ENCODE measurements around the gene ATG16L1. TPM values are rescaled to one million over a fixed set of nuclear protein-coding genes. Genes with fewer than 3 reads are reported as not detected.

Gene ATG16L1
- total and polyA plus RNA-seq, 2 donors (not counting 3 experiments of a cell fraction or from before 2014, with no cell fraction given), result 18.1 to 29.8 TPM

DNA sequence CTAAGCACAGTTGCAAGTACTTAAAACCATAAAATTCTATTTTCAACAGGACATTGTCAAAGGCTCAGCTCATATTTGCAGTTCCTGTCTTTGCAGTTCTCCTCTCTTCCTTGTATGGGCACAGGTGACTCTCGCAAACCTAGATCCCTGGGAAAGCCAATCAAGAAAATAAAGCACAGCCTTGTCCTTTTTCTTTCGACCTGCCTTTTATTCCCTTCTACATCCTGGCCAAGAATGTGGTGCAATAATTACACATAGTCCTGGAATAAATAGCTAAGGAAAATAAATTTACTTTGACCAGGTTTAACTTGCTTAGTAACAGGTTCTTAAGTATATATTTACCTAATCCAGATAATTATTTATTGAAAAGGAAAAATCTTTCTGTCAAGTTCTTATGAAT, 20.2 kb downstream of the ATG16L1 start:
- Histone ChIP-seq H3K9me1 (replicated peaks; ENCODE audit: control insufficient read depth, extremely low read depth, insufficient read depth, low read length) (no peaks in the 10 kb centered on the region), H3K4me3 (replicated peaks in 1 of 3; ENCODE audit: insufficient read depth in 1 of 3, low read depth in 1 of 3, low read length in 3 of 3) (no peak overlapping the region), H3K27ac (ENCODE audit: insufficient read depth, low read depth, low read length) (no peak overlapping the region), H3K27me3 (ENCODE audit: control insufficient read depth in 2 of 2, insufficient read depth in 2 of 2, low read length in 2 of 2) (no peaks in the 10 kb centered on the region), H3K36me3 (ENCODE audit: control insufficient read depth in 2 of 2, extremely low read depth in 1 of 2, insufficient read depth in 2 of 2, low read length in 2 of 2) (peaks cover 35 to 36% of the 10 kb centered on the region in 2 experiments), H3K9ac (replicated peaks; ENCODE audit: extremely low read depth, insufficient read depth, low read length) (no peak overlapping the region), H3K4me2 (ENCODE audit: insufficient read depth, low read length) (no peak overlapping the region), H4K20me1 (replicated peaks; ENCODE audit: control insufficient read depth, extremely low read depth, insufficient read depth, low read length) (no peaks in the 10 kb centered on the region), H2AFZ (ENCODE audit: low read depth, low read length) (no peak overlapping the region), H3K79me2 (ENCODE audit: control insufficient read depth, insufficient read depth, low read length) (peaks cover 3% of the 10 kb centered on the region), H3K4me1 (ENCODE audit: control insufficient read depth, extremely low read depth, insufficient read depth, low read length) (peaks cover 8% of the 10 kb centered on the region), H3K9me3 (replicated peaks; ENCODE audit: control insufficient read depth, insufficient read depth, low read length) (no peaks in the 10 kb centered on the region)
- ChIA-PET CTCF (interaction anchor here (1.5 kb wide), 1 partner anchor 171 kb away, joined by 4 read pairs; no protein-coding TSS in a partner anchor), POLR2A (no interaction called here)
- DNase-seq (ENCODE audit: low read depth, low spot score), result no peak
- TF ChIP-seq MAX (IDR thresholded peaks at IDR 0.05; ENCODE audit: insufficient read depth, insufficient read length) (no peak), EZH2 (IDR thresholded peaks at IDR 0.05; ENCODE audit: borderline replicate concordance, low read depth, low read length, severe bottlenecking) (no peak), POLR2AphosphoS5 (IDR thresholded peaks at IDR 0.05; ENCODE audit: insufficient read depth, low read depth, low read length) (no peak), POLR2A (IDR thresholded peaks at IDR 0.05; ENCODE audit: low read depth, low read length) (no peak), MYC (IDR thresholded peaks at IDR 0.05; ENCODE audit: low read depth, low read length) (no peak), GATA2 (IDR thresholded peaks at IDR 0.05; ENCODE audit: insufficient read depth, insufficient read length, low read depth, low read length) (no peak), FOS (IDR thresholded peaks at IDR 0.05; ENCODE audit: borderline replicate concordance, insufficient read depth, low read length) (no peak), JUN (IDR thresholded peaks at IDR 0.05; ENCODE audit: borderline replicate concordance, insufficient read depth, insufficient read length, low read depth) (no peak)
- TF ChIP-seq, protein P1, sequence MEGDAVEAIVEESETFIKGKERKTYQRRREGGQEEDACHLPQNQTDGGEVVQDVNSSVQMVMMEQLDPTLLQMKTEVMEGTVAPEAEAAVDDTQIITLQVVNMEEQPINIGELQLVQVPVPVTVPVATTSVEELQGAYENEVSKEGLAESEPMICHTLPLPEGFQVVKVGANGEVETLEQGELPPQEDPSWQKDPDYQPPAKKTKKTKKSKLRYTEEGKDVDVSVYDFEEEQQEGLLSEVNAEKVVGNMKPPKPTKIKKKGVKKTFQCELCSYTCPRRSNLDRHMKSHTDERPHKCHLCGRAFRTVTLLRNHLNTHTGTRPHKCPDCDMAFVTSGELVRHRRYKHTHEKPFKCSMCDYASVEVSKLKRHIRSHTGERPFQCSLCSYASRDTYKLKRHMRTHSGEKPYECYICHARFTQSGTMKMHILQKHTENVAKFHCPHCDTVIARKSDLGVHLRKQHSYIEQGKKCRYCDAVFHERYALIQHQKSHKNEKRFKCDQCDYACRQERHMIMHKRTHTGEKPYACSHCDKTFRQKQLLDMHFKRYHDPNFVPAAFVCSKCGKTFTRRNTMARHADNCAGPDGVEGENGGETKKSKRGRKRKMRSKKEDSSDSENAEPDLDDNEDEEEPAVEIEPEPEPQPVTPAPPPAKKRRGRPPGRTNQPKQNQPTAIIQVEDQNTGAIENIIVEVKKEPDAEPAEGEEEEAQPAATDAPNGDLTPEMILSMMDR (IDR thresholded peaks at IDR 0.05; ENCODE audit: extremely low read depth in 1 of 2, insufficient read depth in 1 of 2, low read depth in 1 of 2, low read length in 2 of 2), result no peak
- dilution Hi-C loops (cut with MboI; ENCODE audit: extremely low pct_ligation_motif_present, low sequenced_read_pairs), result no loop called here
- no peak for FAIRE-seq
- BruUV-seq (replicated peaks), result no TSS peak
- intact Hi-C loops (cut with micrococcal nuclease), result loop anchor here (5.0 kb wide), 1 partner anchor 176 kb away; no protein-coding TSS in a partner anchor
